ENCODE data around the gene KCNQ1.

Gene KCNQ1

GRCh38 chr11:2586087-2586792, 141.4 kb downstream of the KCNQ1 start:
- DNase-seq = no peak

GRCh38 chr11:2586793-2587131, 142.0 kb downstream of the KCNQ1 start:
- DNase-seq = no peak

GRCh38 chr11:2587132-2587930, 142.5 kb downstream of the KCNQ1 start:
- DNase-seq = no peak

- DNase-seq = no peak
Measured at GRCh38 chr11:2587976-2588748, 143.4 kb downstream of the KCNQ1 start.

GRCh38 chr11:2588809-2589537, 144.2 kb downstream of the KCNQ1 start:
- DNase-seq = no peak

- DNase-seq = no peak
Measured at GRCh38 chr11:2589538-2589934, 144.7 kb downstream of the KCNQ1 start.

- DNase-seq = no peak
Measured at GRCh38 chr11:2590131-2590964, 145.5 kb downstream of the KCNQ1 start.

GRCh38 chr11:2590965-2591754, 146.4 kb downstream of the KCNQ1 start:
- no peak for DNase-seq

- no peak for DNase-seq
Measured at GRCh38 chr11:2591805-2592204, 147.0 kb downstream of the KCNQ1 start.

- DNase-seq = no peak
Measured at GRCh38 chr11:2592559-2593392, 148.0 kb downstream of the KCNQ1 start.

- DNase-seq = no peak
Measured at GRCh38 chr11:2593393-2593950, 148.7 kb downstream of the KCNQ1 start.

GRCh38 chr11:2594267-2594666, 149.5 kb downstream of the KCNQ1 start:
- DNase-seq = no peak

- DNase-seq = no peak
Measured at GRCh38 chr11:2595204-2595603, 150.4 kb downstream of the KCNQ1 start.

- no peak for DNase-seq
Measured at GRCh38 chr11:2599561-2600189, 154.9 kb downstream of the KCNQ1 start.

- DNase-seq = no peak
Measured at GRCh38 chr11:2609345-2609744, 164.5 kb downstream of the KCNQ1 start.

GRCh38 chr11:2612884-2613571, 168.2 kb downstream of the KCNQ1 start:
- no peak for DNase-seq

GRCh38 chr11:2621894-2622293, 177.1 kb downstream of the KCNQ1 start:
- DNase-seq = no peak

GRCh38 chr11:2625183-2625582, 180.4 kb downstream of the KCNQ1 start:
- DNase-seq = no peak

- no peak for DNase-seq
Measured at GRCh38 chr11:2630679-2631078, 185.9 kb downstream of the KCNQ1 start.

Measured in activated CD8-positive, alpha-beta memory T cell treated with anti-CD3 and anti-CD28 coated beads, Interleukin-2, amount 50 U/mL, for 4 hours (primary cell).